Osteoblast (primary cell): ENCODE data around the gene SLC1A7. TPM values are rescaled to one million over a fixed set of nuclear protein-coding genes. Genes with fewer than 3 reads are reported as not detected.

ENCODE experiments used
- DNase-seq: peaks from one replicate; pipeline ENCODE4 v3.0.0; 2011; ENCODE audit warnings: low spot score, mixed read lengths; ENCODE audit not compliant: insufficient read length; ENCODE audit errors: missing footprints
- H2AFZ ChIP-seq: 2 replicates; pipeline ENCODE4 v1.6.0; 2011; ENCODE audit warnings: mild to moderate bottlenecking, low read length
- H3K27ac ChIP-seq: 2 replicates; pipeline ENCODE4 v1.5.1; 2011; ENCODE audit warnings: mild to moderate bottlenecking, low read depth, low read length, moderate library complexity
- H3K27me3 ChIP-seq: 2 replicates; pipeline ENCODE4 v1.6.0; 2012; ENCODE audit warnings: mild to moderate bottlenecking, control low read depth, inconsistent platforms, low read length, moderate library complexity; ENCODE audit not compliant: insufficient read depth
- H3K36me3 ChIP-seq: 2 replicates; pipeline ENCODE4 v1.5.1; 2011; ENCODE audit warnings: mild to moderate bottlenecking, low read length, control low read depth, moderate library complexity; ENCODE audit not compliant: insufficient read depth
- H3K4me1 ChIP-seq: 2 replicates; pipeline ENCODE4 v1.5.1; 2011; ENCODE audit warnings: mild to moderate bottlenecking, low read length, control low read depth, moderate library complexity; ENCODE audit not compliant: insufficient read depth
- H3K4me2 ChIP-seq: 2 replicates; pipeline ENCODE4 v1.6.0; 2011; ENCODE audit warnings: mild to moderate bottlenecking, low read length; ENCODE audit not compliant: insufficient read depth
- H3K4me3 ChIP-seq: fragments of 200-600 bp; sonication (generic); 3 replicates; pipeline ENCODE4 v1.5.1; 2012; ENCODE audit warnings: mild to moderate bottlenecking, low read length, inconsistent platforms; ENCODE audit not compliant: insufficient read depth
- H3K79me2 ChIP-seq: 2 replicates; pipeline ENCODE4 v1.6.0; 2012; ENCODE audit warnings: mild to moderate bottlenecking, low read length, control low read depth, inconsistent platforms; ENCODE audit not compliant: insufficient read depth
- H3K9me3 ChIP-seq: 2 replicates; pipeline ENCODE4 v1.5.1; 2011; ENCODE audit warnings: low read depth, low read length, control low read depth
- H4K20me1 ChIP-seq: 2 replicates; pipeline ENCODE4 v1.6.0; 2012; ENCODE audit warnings: mild to moderate bottlenecking, low read length, control low read depth; ENCODE audit not compliant: insufficient read depth
- total RNA-seq: library from RNA; depleted of rRNA; stranded (reverse); fragments of >200 nt; gene quantifications from 2 replicates; pipeline ENCODE4 v1.2.3, GENCODE V29; 2012
- TF ChIP-seq, protein P1 (sequence below): IDR thresholded peaks from 2 replicates; pipeline ENCODE4 v1.5.1; 2011; ENCODE audit warnings: mild to moderate bottlenecking, low read depth, low read length, moderate library complexity; ENCODE audit errors: extremely low read depth

The SLC1A7 gene
- total RNA-seq, 1 donor = 0.36 TPM

DNA sequence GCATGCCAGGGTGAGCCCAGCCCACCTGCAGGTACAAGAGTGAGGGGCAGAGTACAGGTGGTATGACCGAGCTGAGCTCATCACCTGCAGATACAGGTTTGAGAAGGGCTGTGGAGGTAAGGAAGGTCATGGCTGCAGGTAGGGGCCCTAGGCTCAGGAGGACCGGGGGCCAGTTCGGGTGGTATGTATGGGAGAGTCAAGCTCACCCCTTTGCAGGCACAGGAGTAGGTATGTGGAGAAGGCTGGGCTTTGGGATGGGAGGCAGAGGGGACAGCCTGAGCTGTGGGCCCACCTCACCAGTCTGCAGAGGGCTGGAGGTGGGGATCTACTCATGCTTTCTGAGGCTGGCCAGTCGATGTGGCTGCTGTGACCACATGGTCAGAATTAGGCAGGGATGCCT lies 63.2 kb downstream of the SLC1A7 start:
- Histone ChIP-seq H3K9me3 (no peaks in the 10 kb centered on the region), H4K20me1 (no peaks in the 10 kb centered on the region), H3K4me1 (no peaks in the 10 kb centered on the region), H3K27me3 (no peaks in the 10 kb centered on the region), H3K4me2 (no peak overlapping the region), H3K36me3 (no peaks in the 10 kb centered on the region), H3K27ac (no peak overlapping the region), H3K79me2 (no peaks in the 10 kb centered on the region), H2AFZ (no peak overlapping the region), H3K4me3 (no peak overlapping the region)
- no peak for DNase-seq
- TF ChIP-seq, protein P1, sequence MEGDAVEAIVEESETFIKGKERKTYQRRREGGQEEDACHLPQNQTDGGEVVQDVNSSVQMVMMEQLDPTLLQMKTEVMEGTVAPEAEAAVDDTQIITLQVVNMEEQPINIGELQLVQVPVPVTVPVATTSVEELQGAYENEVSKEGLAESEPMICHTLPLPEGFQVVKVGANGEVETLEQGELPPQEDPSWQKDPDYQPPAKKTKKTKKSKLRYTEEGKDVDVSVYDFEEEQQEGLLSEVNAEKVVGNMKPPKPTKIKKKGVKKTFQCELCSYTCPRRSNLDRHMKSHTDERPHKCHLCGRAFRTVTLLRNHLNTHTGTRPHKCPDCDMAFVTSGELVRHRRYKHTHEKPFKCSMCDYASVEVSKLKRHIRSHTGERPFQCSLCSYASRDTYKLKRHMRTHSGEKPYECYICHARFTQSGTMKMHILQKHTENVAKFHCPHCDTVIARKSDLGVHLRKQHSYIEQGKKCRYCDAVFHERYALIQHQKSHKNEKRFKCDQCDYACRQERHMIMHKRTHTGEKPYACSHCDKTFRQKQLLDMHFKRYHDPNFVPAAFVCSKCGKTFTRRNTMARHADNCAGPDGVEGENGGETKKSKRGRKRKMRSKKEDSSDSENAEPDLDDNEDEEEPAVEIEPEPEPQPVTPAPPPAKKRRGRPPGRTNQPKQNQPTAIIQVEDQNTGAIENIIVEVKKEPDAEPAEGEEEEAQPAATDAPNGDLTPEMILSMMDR = no peak

DNA sequence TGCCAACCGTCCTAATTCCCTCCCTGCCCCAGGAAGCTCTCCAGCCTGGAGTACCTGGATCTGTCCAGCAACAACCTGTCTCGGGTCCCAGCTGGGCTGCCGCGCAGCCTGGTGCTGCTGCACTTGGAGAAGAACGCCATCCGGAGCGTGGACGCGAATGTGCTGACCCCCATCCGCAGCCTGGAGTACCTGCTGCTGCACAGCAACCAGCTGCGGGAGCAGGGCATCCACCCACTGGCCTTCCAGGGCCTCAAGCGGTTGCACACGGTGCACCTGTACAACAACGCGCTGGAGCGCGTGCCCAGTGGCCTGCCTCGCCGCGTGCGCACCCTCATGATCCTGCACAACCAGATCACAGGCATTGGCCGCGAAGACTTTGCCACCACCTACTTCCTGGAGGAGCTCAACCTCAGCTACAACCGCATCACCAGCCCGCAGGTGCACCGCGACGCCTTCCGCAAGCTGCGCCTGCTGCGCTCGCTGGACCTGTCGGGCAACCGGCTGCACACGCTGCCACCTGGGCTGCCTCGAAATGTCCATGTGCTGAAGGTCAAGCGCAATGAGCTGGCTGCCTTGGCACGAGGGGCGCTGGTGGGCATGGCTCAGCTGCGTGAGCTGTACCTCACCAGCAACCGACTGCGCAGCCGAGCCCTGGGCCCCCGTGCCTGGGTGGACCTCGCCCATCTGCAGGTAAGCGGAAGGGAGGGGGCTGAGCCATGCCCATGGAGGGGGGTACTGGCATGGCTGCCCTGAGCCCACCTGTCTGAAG lies 63.9 kb downstream of the SLC1A7 start:
- no peaks in the 10 kb centered on the region for H3K9me3 ChIP-seq
- H2AFZ ChIP-seq = no peak overlapping the region
- H3K4me3 ChIP-seq = no peak overlapping the region
- H4K20me1 ChIP-seq = no peaks in the 10 kb centered on the region
- no peaks in the 10 kb centered on the region for H3K4me1 ChIP-seq
- no peaks in the 10 kb centered on the region for H3K27me3 ChIP-seq
- no peak overlapping the region for H3K4me2 ChIP-seq
- H3K36me3 ChIP-seq = no peaks in the 10 kb centered on the region
- TF ChIP-seq, protein P1 = no peak
- H3K27ac ChIP-seq = no peak overlapping the region
- no peaks in the 10 kb centered on the region for H3K79me2 ChIP-seq
- peak; percentile 46 for DNase-seq

DNA sequence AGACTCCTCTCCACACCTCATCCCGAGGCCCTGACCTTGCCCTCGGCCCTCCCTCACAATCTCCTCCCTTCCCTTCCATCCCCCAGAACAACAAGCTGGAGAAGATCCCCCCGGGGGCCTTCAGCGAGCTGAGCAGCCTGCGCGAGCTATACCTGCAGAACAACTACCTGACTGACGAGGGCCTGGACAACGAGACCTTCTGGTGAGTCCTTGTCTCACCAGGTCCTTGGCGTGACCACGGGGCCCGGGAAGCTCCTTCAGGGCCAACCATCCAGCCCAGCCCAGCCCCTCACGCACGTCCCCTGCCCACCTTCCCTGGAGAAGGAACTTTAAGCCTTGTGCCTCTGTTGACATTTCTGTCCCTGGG lies 64.9 kb downstream of the SLC1A7 start:
- DNase-seq = no peak
- Histone ChIP-seq H3K4me1 (no peaks in the 10 kb centered on the region), H3K4me2 (no peak overlapping the region), H2AFZ (no peak overlapping the region), H3K27ac (no peak overlapping the region), H3K27me3 (no peaks in the 10 kb centered on the region), H3K4me3 (no peak overlapping the region), H3K36me3 (no peaks in the 10 kb centered on the region), H3K9me3 (no peaks in the 10 kb centered on the region), H3K79me2 (no peaks in the 10 kb centered on the region), H4K20me1 (no peaks in the 10 kb centered on the region)
- TF ChIP-seq, protein P1 = no peak

DNA sequence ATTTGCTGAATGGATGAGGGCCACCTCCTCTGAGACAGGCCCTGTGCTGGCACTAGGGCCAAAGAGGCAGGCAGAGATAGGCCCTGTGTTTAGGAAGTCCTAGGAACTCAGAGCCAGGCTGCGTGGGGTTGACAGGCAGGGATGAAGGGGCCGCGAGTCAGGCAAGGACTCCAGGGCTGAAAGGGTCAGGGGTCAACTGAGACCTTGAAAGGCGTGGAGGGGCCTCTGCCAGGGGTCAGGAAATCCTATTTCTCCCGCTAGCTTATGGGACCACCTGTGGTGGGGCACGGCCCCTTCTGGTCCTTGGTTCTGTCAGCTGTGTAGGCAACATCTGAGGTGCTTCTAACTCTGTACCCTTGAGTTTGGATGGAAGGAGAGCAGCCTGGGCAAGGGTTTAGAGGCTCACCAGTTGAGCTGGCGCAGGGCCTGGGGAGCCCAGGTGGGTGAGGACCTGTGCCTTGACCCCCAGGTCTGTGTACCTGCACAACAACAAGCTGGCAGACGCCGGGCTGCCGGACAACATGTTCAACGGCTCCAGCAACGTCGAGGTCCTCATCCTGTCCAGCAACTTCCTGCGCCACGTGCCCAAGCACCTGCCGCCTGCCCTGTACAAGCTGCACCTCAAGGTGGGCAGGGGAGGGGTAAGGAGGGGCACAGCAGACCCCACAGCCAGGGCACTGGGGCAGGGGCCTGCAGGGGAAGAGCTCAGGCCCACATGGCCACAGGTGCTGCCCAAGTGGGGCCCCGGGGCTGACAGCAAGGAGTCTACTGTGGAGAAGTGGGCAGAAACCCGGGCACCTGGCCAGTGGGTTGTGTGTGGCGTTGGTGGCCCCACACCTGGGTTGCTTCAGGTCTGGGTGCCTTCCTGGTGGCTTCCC lies 65.5 kb downstream of the SLC1A7 start:
- Histone ChIP-seq H3K27ac (no peak overlapping the region), H3K36me3 (no peaks in the 10 kb centered on the region), H3K27me3 (no peaks in the 10 kb centered on the region), H4K20me1 (no peaks in the 10 kb centered on the region), H3K4me1 (no peaks in the 10 kb centered on the region), H2AFZ (no peak overlapping the region), H3K4me2 (no peak overlapping the region), H3K9me3 (no peaks in the 10 kb centered on the region), H3K4me3 (no peak overlapping the region), H3K79me2 (no peaks in the 10 kb centered on the region)
- TF ChIP-seq, protein P1 = no peak
- no peak for DNase-seq
